SU-DHL-6 (cell line): ENCODE results near the gene TMEM30B.

Experiments
- H2AFZ ChIP-seq: fragments of 200-600 bp; sonication (generic); 2 replicates; pipeline ENCODE4 v1.6.1; 2014; ENCODE audit warnings: low read depth, mild to moderate bottlenecking, moderate library complexity, mixed read lengths, antibody characterized with exemption, low read length; ENCODE audit not compliant: severe bottlenecking
- H3F3A ChIP-seq: fragments of 200-600 bp; shearing (Covaris generic); 2 replicates; pipeline ENCODE4 v1.6.0; 2016; ENCODE audit warnings: antibody characterized with exemption, mild to moderate bottlenecking; ENCODE audit not compliant: insufficient read depth
- H3K27ac ChIP-seq: fragments of 200-600 bp; sonication (generic); 2 replicates; pipeline ENCODE4 v1.5.1; 2016; ENCODE audit warnings: low read depth, mild to moderate bottlenecking, low read length, moderate library complexity, mixed read lengths
- H3K27me3 ChIP-seq: fragments of 200-600 bp; sonication (generic), shearing (Covaris generic); 2 replicates; pipeline ENCODE4 v1.6.0; 2014; ENCODE audit warnings: mild to moderate bottlenecking, low read length
- H3K36me3 ChIP-seq: fragments of 200-600 bp; sonication (generic); 2 replicates; pipeline ENCODE4 v1.6.1; 2014; ENCODE audit warnings: mild to moderate bottlenecking, low read length, mixed read lengths
- H3K4me2 ChIP-seq: fragments of 300-600, 200-600 bp; shearing (Covaris generic), sonication (generic); 2 replicates; pipeline ENCODE4 v1.6.0; 2014; ENCODE audit warnings: low read length, low read depth, mild to moderate bottlenecking; ENCODE audit not compliant: poor library complexity, severe bottlenecking
- H3K4me3 ChIP-seq: fragments of 200-600 bp; sonication (generic); 2 replicates; pipeline ENCODE4 v1.5.1; 2014; ENCODE audit warnings: antibody characterized with exemption, low read length, mild to moderate bottlenecking, mixed read lengths; ENCODE audit not compliant: insufficient read depth, poor library complexity, severe bottlenecking
- H3K79me2 ChIP-seq: fragments of 200-600 bp; sonication (generic); 2 replicates; pipeline ENCODE4 v1.6.1; 2014; ENCODE audit warnings: mild to moderate bottlenecking, low read length, moderate library complexity; ENCODE audit not compliant: insufficient read depth
- H3K9ac ChIP-seq: fragments of 200-600 bp; sonication (generic); 2 replicates; pipeline ENCODE4 v1.7.0; 2014; ENCODE audit warnings: mild to moderate bottlenecking, low read length
- H3K9me2 ChIP-seq: fragments of 200-600 bp; sonication (generic); replicated peaks from 2 replicates; pipeline ENCODE4 v1.6.1; 2014; ENCODE audit warnings: low read length; ENCODE audit not compliant: insufficient read depth
- H3K9me3 ChIP-seq: fragments of 200-600 bp; sonication (generic); 2 replicates; pipeline ENCODE4 v1.6.1; 2014; ENCODE audit warnings: low read length, mixed read lengths; ENCODE audit not compliant: insufficient read depth
- H4K20me1 ChIP-seq: fragments of 200-600 bp; sonication (generic); 2 replicates; pipeline ENCODE4 v1.6.1; 2014; ENCODE audit warnings: low read depth, mild to moderate bottlenecking, antibody characterized with exemption, low read length, moderate library complexity, mixed read lengths
- CTCF ChIP-seq: fragments of 200-600 bp; sonication (generic); IDR thresholded peaks from one replicate; pipeline ENCODE4 v1.5.1; 2017; ENCODE audit warnings: antibody characterized with exemption, mild to moderate bottlenecking, low read length, moderate library complexity; ENCODE audit not compliant: insufficient read depth, poor library complexity, severe bottlenecking
- EZH2phosphoT487 ChIP-seq: fragments of 200-600 bp; sonication (generic), shearing (Covaris generic); conservative IDR thresholded peaks from 2 replicates; pipeline ENCODE4 v1.6.1; 2018; ENCODE audit warnings: mild to moderate bottlenecking, antibody characterized with exemption, low read length, moderate library complexity, mixed read lengths

The TMEM30B gene

GRCh38 chr14:61298824-61299223 is 17.7 kb upstream of the TMEM30B start:
- no peak overlapping the region for H3K4me3 ChIP-seq
- no peaks in the 10 kb centered on the region for H3K36me3 ChIP-seq
- TF ChIP-seq CTCF (no peak), EZH2phosphoT487 (no peak)
- no peaks in the 10 kb centered on the region for H4K20me1 ChIP-seq
- no peaks in the 10 kb centered on the region for H3F3A ChIP-seq
- no peak overlapping the region for H3K4me2 ChIP-seq
- H3K9me2 ChIP-seq: no peaks in the 10 kb centered on the region
- H3K27ac ChIP-seq: no peak overlapping the region
- no peak overlapping the region for H2AFZ ChIP-seq
- no peaks in the 10 kb centered on the region for H3K27me3 ChIP-seq
- H3K79me2 ChIP-seq: no peaks in the 10 kb centered on the region
- no peak overlapping the region for H3K9ac ChIP-seq
- H3K9me3 ChIP-seq: no peaks in the 10 kb centered on the region

GRCh38 chr14:61297581-61297980 is 16.4 kb upstream of the TMEM30B start:
- Histone ChIP-seq H3K27me3 (no peaks in the 10 kb centered on the region), H3K9ac (no peak overlapping the region), H3F3A (no peaks in the 10 kb centered on the region), H3K79me2 (no peaks in the 10 kb centered on the region), H3K36me3 (no peaks in the 10 kb centered on the region), H2AFZ (no peak overlapping the region), H4K20me1 (no peaks in the 10 kb centered on the region), H3K27ac (no peak overlapping the region), H3K4me2 (no peak overlapping the region), H3K4me3 (no peak overlapping the region), H3K9me2 (no peaks in the 10 kb centered on the region), H3K9me3 (no peaks in the 10 kb centered on the region)
- TF ChIP-seq CTCF: no peak
- no peak for TF ChIP-seq EZH2phosphoT487

GRCh38 chr14:61296719-61297502 is 15.8 kb upstream of the TMEM30B start:
- TF ChIP-seq EZH2phosphoT487 (no peak), CTCF (peak; percentile 71)
- Histone ChIP-seq H3K79me2 (no peaks in the 10 kb centered on the region), H3K9me2 (no peaks in the 10 kb centered on the region), H3K27me3 (no peaks in the 10 kb centered on the region), H3F3A (no peaks in the 10 kb centered on the region), H3K9ac (no peak overlapping the region), H3K27ac (no peak overlapping the region), H3K9me3 (no peaks in the 10 kb centered on the region), H2AFZ (no peak overlapping the region), H3K36me3 (no peaks in the 10 kb centered on the region), H3K4me2 (no peak overlapping the region), H3K4me3 (no peak overlapping the region), H4K20me1 (no peaks in the 10 kb centered on the region)
